Kasumi-1 (cell line): Measurements from ENCODE around the gene MMP14.
"Not testable (repeated sequence)": the region's sequence is repeated elsewhere in the genome, so short reads cannot be mapped to it uniquely, and the experiment has no call there.

ENCODE experiments used
- DNase-seq, 2 experiments: peaks; one replicate each; lab custom pipeline; 2025; lab: John Stamatoyannopoulos, UW

Gene MMP14

DNA sequence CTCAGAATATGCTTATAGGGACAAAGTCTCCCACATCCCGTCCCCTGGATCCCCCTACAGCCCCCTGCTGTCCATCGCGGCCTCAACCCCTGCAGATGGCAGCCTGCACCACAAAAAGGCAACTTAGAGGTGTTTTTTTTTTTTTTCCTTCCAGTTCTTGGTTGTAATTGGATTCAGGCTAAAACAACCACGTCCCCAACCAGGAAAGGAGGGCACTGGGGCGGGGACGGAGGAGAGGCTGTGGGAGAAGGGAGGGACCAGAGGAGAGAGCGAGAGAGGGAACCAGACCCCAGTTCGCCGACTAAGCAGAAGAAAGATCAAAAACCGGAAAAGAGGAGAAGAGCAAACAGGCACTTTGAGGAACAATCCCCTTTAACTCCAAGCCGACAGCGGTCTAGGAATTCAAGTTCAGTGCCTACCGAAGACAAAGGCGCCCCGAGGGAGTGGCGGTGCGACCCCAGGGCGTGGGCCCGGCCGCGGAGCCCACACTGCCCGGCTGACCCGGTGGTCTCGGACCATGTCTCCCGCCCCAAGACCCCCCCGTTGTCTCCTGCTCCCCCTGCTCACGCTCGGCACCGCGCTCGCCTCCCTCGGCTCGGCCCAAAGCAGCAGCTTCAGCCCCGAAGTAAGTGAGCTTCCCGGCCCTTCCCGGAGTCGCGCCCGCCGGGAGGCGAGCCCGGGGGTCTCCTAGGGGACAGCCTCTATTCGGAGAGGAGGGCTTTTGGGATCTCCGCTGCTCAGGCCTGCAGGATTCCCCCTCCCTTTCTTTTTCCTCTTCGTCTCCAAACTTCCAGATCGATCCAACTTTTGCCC lies at the start of gene MMP14:
Gene MMP14, plus strand, starts transcription at position 285 of the 813 bp plus-strand sequence. Its CDS starts 233 bp downstream, at position 518.
- peak; percentile 36 to 39 for DNase-seq

GRCh38 chr14:22786685-22787084 lies 49.7 kb upstream of the MMP14 start:
- no peak for DNase-seq

- no peak for DNase-seq
Observed at GRCh38 chr14:22791301-22791700, 45.1 kb upstream of the MMP14 start.

DNA sequence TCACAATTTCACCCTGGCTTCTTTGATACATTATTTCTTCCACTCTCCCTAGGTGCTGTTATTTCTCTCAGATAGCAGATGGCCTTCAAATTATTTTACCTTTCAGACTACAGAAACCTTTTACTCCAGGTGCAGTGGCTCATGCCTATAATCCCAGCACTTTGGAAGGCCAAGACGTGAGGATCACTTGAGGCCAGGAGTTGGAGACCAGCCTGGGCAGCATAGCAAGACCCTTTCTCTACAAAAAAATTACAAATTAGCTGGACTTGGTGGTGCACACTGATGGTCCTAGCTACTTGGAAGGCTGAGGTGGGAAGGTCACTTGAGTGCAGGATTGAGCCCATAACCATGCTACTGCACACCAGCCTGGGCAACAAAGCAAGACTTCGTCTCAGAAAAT lies 44.2 kb upstream of the MMP14 start:
- no peak for DNase-seq

DNA sequence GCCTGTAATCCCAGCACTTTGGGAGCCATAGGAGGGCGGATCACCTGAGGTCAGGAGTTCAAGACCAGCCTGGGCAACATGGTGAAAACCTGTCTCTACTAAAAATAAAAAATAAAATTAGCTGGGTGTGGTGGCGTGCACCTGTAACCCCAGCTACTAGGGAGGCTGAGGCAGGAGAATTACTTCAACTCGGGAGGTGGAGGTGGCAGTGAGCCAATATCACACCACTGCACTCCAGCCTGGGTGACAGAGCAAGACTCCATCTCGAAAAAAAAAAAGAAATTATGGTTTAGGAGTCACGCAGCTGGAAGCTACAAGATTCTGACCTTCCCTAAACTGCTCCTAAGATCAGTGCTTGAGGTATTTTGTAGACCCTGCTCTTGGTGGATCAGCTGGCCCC lies 42.8 kb upstream of the MMP14 start:
- not testable (repeated sequence) for DNase-seq

- DNase-seq, result no peak
Observed at GRCh38 chr14:22793976-22794375, 42.4 kb upstream of the MMP14 start.

- no peak for DNase-seq
Observed at GRCh38 chr14:22794551-22794951, 41.8 kb upstream of the MMP14 start.

DNA sequence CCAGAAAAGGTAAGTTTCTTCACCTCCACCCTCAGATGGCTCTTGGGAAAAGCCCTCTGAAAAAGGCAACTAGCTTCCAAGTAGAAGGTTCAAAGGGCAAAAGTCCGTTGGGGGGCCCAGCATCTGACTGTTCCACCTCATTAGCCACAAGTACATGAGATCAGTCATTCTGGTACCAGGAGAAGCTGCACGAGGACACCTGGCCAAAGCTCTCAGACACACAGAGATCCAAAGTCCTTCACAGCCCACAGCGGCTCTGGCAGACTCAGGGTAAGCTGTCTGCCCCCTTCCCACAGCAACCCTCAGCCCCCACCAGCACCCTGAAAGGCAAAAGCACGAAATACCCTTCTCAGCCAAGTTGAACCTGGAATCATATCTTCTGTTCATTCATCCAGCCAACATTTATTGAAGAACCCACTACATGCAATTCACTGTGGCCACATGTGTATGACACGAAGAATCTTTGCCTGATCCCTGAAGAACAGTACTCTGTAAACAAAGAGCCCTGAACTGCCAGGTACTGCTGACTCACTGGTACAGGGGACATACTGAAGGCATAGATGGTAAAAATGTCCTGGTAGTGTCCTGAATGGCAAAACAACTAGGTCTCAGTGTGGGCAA lies 40.2 kb upstream of the MMP14 start:
- no peak for DNase-seq

DNA sequence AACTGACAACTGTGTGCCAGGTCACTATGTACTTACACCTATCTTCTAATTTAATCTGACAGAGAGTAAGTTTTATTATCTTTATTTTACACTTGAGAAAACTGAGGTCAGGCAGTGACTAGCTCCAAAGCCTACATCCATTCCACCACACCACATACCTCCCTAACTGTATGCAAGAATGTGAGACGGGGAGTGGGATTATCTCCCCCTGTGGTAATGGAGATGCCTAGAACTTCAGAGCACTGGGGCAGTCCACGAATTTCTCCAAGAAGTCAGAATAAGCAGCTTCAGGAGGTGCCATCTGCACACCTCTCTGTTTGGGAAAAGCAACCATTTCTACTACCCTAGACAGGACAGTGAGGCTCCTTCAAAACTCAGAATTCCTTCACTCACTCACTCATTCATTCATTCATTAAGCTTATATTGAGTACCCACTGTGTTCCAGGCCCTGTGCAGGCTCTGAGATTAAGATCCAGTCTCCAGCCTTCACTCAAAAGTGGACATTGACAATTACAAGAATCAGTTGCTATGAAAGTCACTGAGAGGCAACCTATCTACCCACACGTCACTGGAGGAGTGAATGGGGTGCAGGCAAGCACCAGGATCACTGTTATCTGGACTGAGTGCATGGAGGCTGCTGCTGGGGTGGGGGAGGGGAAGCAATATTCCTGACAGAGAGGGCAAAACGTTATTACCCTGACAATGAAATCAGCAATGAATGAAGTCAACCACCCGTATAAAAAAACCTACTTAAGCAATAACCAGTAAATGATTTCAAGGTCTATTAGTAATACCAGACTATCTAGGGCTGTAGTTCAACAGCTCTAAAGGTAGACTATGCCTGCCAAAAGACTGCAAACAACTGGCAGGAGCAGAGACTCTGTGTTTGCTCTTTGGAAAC lies 39.1 kb upstream of the MMP14 start:
- DNase-seq, result no peak

DNA sequence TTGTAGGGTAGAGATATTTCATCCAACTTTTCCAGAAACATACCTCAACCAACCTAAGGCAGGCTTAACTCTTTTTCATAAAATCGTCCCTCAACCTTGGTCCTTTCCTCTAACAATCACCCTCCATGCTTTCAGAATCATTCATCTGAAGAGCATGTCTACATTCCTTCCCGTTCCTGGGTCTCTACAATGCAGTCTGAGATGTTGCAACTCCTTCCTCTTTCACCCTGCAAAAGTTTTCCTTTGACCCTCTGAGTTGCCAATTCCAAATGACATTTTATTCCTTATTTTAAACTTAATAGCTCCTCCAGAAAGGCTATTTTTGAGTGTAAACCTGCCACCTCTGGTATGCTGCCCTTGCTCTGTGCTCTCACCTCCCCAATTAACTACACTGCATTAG lies 37.9 kb upstream of the MMP14 start:
- peak; percentile 45 to 46 for DNase-seq

- no peak for DNase-seq
Observed at GRCh38 chr14:22800346-22800745, 36.0 kb upstream of the MMP14 start.

DNA sequence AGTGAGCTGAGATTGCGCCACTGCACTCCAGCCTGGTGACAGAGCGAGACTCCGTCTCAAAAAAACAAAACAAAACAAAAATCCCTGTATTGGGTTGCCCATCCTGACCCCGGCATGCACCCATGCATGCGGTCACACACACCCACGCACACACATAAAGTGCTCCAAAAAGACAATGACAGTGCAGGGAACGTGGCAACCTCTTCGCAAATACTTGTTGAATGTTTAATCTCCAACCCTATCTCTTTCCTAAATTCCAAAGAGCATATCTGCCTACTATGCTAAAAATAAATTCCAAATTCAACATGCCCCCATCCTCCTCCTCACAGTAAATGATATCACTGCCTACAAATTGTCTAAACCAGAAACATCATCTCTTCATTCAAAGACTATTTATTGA lies 34.7 kb upstream of the MMP14 start:
- DNase-seq, result no peak

GRCh38 chr14:22802860-22803686 lies 33.3 kb upstream of the MMP14 start:
- DNase-seq, result no peak

GRCh38 chr14:22803687-22803974 lies 32.8 kb upstream of the MMP14 start:
- DNase-seq, result no peak

GRCh38 chr14:22805235-22805634 lies 31.1 kb upstream of the MMP14 start:
- DNase-seq, result not testable (repeated sequence)

DNA sequence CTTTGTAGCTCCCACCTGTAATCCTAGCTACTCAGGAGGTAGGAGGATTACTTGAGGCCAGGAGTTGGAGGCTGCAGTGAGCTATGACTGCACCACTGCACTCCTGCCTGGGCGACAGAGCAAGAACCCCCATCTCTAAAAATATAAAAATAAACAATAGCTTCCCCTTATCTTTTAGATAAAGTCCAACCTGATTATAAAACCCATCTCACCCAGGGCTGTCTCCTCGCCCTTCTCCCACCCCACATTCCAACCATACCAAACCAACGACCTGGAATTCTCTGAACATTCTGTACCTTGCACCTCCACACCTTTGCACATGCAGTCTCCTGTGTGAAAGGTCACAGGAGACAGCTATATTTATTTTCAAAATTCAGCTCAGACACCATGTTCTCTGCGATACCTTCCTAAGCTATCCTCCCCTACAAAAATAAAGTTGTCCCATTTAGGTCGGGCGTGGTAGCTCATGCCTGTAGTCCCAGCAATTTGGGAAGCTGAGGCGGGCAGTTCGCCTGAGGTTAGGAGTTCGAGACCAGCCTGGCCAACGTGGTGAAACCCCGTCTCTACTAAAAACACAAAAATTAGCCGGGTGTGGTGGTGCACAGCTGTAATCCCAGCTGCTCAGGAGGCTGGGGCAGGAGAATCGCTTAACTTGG lies 28.8 kb upstream of the MMP14 start:
- no peak for DNase-seq

- DNase-seq, result no peak
Observed at GRCh38 chr14:22808388-22809209, 27.8 kb upstream of the MMP14 start.

GRCh38 chr14:22811722-22812121 lies 24.7 kb upstream of the MMP14 start:
- no peak for DNase-seq

DNA sequence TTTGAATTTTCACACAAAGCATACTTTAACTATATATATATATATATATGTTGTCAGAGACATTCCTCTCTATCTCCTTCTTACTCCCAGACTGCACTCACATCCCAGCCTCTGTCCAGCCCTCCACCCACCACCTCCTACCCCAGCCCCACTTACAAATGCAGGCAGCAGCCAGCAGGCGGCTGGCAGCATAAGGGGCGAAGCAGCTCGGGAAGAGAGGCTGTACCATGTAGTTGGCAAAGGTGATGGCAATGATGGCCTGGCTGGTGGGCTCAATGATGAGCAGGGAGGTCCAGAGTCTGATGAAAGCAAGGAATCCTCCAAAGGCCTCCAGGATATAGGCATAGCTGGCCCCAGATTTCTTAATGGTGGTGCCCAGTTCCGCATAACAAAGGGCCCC lies 23.6 kb upstream of the MMP14 start:
- DNase-seq, result no peak

GRCh38 chr14:22813145-22813544 lies 23.2 kb upstream of the MMP14 start:
- no peak for DNase-seq
